KG1 (cell line): ENCODE data around the gene F2RL2.
"Not testable (repeated sequence)": the region's sequence is repeated elsewhere in the genome, so short reads cannot be mapped to it uniquely, and the experiment has no call there.

Source experiments
- DNase-seq: peaks from one replicate; lab custom pipeline; 2025; lab: John Stamatoyannopoulos, UW

Gene F2RL2

GRCh38 chr5:76622076-76622475 lies 1.1 kb downstream of the F2RL2 start:
- no peak for DNase-seq

- no peak for DNase-seq
Observed at GRCh38 chr5:76620166-76620565, 3.0 kb downstream of the F2RL2 start.

- DNase-seq, result no peak
Observed at GRCh38 chr5:76617675-76618074, 5.5 kb downstream of the F2RL2 start.

DNA sequence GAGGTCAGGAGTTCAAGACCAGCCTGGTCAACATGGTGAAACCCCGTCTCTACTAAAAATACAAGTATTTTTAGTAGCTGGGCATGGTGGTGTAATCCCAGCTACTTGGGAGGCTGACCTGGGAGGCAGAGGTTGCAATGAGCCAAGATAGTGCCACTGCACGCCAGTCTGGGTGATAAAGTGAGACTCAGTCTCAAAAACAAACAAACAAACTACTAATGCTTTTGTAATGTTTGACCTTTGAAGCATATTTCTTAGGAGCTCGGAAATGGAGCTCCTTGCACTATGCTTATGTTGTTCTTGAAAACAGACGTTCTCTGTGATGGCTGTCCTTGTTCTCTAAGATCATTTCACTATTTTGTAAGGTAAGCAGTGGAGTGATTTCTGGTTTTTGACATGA lies 6.0 kb downstream of the F2RL2 start:
- no peak for DNase-seq

GRCh38 chr5:76616206-76616605 lies 7.0 kb downstream of the F2RL2 start:
- DNase-seq, result no peak

GRCh38 chr5:76615759-76616158 lies 7.4 kb downstream of the F2RL2 start:
- DNase-seq, result no peak

DNA sequence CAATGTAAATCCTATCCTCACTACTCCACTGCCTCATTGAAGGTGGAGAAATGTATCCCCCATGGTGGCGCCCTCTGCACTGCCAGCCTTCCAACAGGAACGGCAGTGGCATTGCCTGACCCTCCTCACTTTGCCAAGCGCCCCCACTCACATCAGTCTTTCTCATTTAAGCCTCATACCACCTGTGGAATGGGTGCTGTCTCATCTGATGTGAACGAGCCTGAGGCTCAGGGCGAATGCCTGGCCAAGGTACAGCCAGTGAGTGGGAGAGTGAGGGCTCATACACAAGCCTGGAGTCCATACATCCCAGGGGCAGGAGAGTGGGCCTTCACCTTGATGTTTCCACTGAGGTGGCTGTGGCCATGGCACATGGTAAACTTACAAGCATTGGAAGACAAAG lies 10.3 kb downstream of the F2RL2 start:
- no peak for DNase-seq

DNA sequence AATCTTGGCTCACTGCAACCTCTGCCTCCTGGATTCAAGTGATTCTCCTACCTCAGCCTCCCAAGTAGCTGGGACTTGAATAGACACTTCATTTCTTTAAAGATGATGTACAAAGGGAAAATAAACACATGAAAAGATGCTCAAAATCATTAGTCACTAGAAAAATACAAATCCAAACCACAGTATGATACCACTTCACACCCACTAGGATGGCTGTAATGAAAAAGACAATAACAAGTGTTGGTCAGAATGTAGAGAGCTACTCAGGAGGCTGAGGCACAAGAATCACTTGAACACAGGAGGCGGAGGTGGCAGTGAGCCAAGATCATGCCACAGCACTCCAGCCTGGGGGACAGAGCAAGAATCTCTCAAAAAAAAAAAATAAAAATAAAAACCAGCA lies 13.0 kb downstream of the F2RL2 start:
- DNase-seq, result no peak

GRCh38 chr5:76608833-76609232 lies 14.4 kb downstream of the F2RL2 start:
- DNase-seq, result no peak

DNA sequence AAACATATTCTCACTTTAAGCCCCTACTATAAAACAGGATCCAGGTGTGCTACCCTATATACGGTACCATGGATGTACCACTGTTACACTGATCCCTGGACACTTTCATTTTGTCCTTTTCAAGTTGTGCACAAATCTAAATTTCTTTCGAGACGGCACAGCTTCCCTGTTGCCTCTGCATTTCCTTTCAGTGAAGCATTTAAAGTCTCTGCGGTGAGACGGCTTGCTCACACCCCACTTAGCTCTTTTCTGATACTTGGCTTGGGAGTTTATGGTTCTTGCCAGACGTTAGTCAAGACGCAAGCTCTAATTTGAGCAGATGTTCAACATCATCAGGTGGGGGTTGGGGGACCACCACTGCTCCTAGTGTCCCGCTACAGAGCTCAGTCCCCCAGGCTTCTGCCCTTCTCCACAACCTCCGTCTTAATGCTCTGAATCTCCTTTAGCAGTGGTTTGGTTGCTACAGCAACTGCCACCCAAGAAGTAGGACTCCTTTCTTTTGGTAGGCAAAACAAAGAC lies 15.8 kb downstream of the F2RL2 start:
- no peak for DNase-seq

GRCh38 chr5:76606701-76607100 lies 16.5 kb downstream of the F2RL2 start:
- DNase-seq, result no peak

DNA sequence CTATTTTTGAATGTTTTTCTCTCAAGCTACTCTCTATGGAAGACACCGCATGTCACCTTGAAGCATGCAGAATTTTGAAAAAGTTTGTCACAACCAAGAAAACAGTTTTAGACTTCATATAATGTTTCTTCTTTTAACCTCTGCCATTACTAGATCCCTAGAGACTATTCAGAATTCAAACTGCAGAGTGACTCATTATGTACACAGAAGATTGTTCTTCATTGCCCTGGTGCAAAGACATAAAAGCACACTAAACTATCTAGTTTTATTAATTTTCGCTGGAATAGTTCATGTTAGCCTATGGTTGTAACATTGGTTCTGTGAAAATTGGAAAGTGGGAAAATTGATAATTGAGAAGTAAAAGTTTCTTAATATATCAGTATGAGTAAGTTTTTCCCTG lies 18.4 kb downstream of the F2RL2 start:
- DNase-seq, result no peak

GRCh38 chr5:76603991-76604390 lies 19.2 kb downstream of the F2RL2 start:
- not testable (repeated sequence) for DNase-seq

- DNase-seq, result no peak
Observed at GRCh38 chr5:76602094-76602726, 21.0 kb downstream of the F2RL2 start.

GRCh38 chr5:76601470-76601869 lies 21.7 kb downstream of the F2RL2 start:
- peak; percentile 77 for DNase-seq

- no peak for DNase-seq
Observed at GRCh38 chr5:76600716-76601115, 22.5 kb downstream of the F2RL2 start.

GRCh38 chr5:76598531-76598930 lies 24.7 kb downstream of the F2RL2 start:
- DNase-seq, result no peak

DNA sequence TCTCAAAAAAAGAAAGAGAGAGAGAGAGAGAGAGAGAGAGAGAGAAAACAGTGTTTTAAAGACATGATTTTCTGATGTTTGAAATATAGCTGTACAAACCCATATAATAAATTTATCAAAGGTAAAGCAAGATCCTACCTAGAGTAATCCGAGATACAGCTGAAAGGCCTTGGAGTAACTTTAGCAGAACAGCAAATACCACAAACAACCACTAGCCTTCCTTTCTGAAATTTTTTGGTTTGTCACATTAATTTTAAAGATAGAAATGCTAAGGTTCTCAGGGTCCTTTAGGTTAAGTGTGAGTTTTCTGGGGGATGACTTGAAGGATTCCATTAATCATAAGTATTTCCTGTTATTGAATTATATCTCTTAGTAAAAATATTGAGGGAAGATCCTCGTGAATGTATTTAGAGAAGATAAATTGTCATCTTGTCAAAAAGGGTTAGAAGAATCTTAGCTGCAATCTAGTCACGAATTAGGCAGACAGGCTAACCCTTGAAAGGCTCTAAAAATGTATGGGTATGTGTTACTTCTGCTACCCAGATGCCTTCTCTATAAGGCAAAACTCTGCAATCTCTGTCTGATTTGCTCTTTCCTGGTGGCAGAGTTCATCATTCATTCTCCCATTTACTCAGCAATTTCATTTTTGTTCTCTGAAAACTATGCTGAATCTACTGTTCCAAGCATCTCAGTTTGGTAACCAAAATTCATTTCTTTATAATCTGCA lies 27.3 kb downstream of the F2RL2 start:
- no peak for DNase-seq

GRCh38 chr5:76594107-76594506 lies 29.1 kb downstream of the F2RL2 start:
- DNase-seq, result no peak

- DNase-seq, result no peak
Observed at GRCh38 chr5:76592692-76593091, 30.5 kb downstream of the F2RL2 start.

DNA sequence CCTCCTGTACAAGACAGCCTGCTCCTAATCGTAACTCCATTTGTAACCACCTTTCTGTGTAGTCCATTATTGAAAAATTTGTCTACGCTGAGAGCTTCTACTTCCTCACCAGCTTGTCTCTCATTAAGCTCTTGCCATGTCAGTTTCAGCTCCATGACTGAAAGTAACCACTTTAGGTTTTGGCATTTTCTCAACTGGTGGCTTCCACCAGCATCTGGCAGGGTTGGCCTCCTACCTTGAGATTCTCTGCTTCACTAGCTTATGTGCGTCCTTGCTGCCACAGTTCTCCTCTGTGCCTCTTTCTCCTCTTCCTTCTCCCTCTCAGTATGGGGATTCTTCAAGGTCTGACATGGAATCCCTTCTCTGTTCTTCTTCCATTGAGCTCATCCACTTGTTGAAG lies 31.8 kb downstream of the F2RL2 start:
- no peak for DNase-seq

GRCh38 chr5:76590027-76590426 lies 33.2 kb downstream of the F2RL2 start:
- no peak for DNase-seq

DNA sequence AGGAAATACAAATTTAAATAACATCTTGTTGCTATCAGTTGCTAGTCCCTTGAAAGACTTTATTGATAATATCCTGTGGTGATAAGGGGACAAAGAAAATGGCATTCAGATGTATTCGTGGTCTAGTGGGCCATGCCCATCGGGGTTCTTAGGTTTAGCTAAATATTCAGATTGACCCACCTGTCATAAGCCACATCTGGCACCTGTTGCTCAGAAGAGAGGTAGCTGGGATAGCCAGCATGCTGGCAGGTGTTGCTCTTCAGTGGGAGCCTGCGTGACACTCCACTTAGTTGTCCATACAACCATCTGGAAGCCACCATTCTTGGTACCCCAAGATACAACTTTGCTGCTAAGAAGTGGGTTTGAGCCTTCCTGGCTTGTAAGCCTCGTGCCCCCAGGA lies 36.7 kb downstream of the F2RL2 start:
- no peak for DNase-seq

GRCh38 chr5:76585783-76586217 lies 37.4 kb downstream of the F2RL2 start:
- DNase-seq, result no peak
